Measurements from ENCODE around the gene CPSF3. TPM values are rescaled to one million over a fixed set of nuclear protein-coding genes. Genes with fewer than 3 reads are reported as not detected.

CPSF3 gene
- total RNA-seq, 6 donors from 2014 or later, result 11.3 to 41.0 (median 22.5) TPM

DNA sequence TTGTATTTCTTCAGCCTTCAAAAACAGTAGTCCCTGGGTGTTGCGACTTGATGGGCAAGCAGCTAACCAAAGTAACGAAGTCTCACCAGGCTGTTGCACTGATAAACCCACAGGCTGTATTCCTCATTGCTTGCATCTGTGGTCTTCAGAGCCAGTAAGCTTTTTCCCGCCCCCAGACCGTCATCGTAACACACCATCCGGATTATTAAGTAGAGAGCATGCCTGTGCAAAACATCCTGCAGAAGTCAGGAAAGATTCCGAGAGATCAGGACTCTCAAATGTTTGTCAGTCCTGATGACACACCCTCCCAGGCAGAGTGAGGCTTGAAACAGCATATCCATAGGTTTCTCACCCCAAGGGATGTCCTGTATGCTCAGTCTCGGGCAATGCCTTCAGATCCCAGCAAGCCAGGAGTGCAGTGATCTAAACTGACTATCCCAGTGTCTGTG, 16.1 kb upstream of the CPSF3 start:
- no peak for ATAC-seq (ENCODE audit: low FRiP score in 2 of 2)
- no peak for DNase-seq
- H3K27me3 ChIP-seq, result no peaks in the 10 kb centered on the region
- no peak overlapping the region for H3K27ac ChIP-seq
- WGBS, 2 donors, result 83 to 92% methylated on average over 8 of the region's 8 CpGs
- TF ChIP-seq EP300 (IDR thresholded peaks at IDR 0.05), result no peak
- TF ChIP-seq, protein P1, sequence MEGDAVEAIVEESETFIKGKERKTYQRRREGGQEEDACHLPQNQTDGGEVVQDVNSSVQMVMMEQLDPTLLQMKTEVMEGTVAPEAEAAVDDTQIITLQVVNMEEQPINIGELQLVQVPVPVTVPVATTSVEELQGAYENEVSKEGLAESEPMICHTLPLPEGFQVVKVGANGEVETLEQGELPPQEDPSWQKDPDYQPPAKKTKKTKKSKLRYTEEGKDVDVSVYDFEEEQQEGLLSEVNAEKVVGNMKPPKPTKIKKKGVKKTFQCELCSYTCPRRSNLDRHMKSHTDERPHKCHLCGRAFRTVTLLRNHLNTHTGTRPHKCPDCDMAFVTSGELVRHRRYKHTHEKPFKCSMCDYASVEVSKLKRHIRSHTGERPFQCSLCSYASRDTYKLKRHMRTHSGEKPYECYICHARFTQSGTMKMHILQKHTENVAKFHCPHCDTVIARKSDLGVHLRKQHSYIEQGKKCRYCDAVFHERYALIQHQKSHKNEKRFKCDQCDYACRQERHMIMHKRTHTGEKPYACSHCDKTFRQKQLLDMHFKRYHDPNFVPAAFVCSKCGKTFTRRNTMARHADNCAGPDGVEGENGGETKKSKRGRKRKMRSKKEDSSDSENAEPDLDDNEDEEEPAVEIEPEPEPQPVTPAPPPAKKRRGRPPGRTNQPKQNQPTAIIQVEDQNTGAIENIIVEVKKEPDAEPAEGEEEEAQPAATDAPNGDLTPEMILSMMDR (IDR thresholded peaks at IDR 0.05), result no peak
- TF ChIP-seq POLR2AphosphoS5 (IDR thresholded peaks at IDR 0.05), result no peak
- TF ChIP-seq POLR2A (IDR thresholded peaks at IDR 0.05), result no peak
- H3K36me3 ChIP-seq, result peaks cover 10 to 60% (median 24%) of the 10 kb centered on the region in 4 donors
- H3K4me3 ChIP-seq, result no peak overlapping the region
- no peaks in the 10 kb centered on the region for H3K9me3 ChIP-seq
- H3K4me1 ChIP-seq, result peaks cover 0 to 6% (median 1%) of the 10 kb centered on the region in 4 donors

DNA sequence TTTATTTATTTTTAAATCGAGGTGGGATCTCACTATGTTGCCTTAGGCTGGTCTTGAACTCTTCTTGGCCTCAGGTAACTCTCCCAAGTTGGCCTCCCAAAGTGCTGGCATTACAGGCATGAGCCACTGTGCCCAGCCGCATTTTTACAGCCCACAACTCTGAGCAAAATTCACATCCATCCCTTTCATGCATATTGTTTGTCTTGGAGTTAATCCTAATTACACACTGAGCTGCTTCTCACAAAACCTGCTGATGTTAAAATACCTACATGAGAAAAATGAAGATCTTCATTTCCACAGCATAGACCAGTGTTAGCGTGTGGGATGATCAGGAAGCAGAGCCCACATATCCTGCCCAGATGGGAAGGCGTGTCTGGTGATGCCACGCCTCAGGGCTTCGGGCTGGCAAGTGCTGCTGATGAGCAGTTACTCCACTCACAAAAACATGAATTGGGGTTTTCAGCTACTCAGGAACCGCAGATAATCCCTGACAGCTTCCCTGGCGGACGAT, 14.8 kb upstream of the CPSF3 start:
- WGBS, 2 donors, result 82 to 83% methylated on average over 9 of the region's 9 CpGs
- TF ChIP-seq, protein P1 (IDR thresholded peaks at IDR 0.05), result no peak
- no peak for TF ChIP-seq POLR2A (IDR thresholded peaks at IDR 0.05)
- no peak for TF ChIP-seq POLR2AphosphoS5 (IDR thresholded peaks at IDR 0.05)
- TF ChIP-seq EP300 (IDR thresholded peaks at IDR 0.05), result no peak
- ATAC-seq (ENCODE audit: low FRiP score in 2 of 2), result no peak
- Histone ChIP-seq H3K27me3 (no peaks in the 10 kb centered on the region), H3K36me3 (peaks cover 9 to 52% (median 21%) of the 10 kb centered on the region in 4 donors), H3K4me1 (peaks cover 0 to 6% (median 1%) of the 10 kb centered on the region in 4 donors), H3K4me3 (no peak overlapping the region), H3K27ac (no peak overlapping the region), H3K9me3 (no peaks in the 10 kb centered on the region)
- no peak for DNase-seq

DNA sequence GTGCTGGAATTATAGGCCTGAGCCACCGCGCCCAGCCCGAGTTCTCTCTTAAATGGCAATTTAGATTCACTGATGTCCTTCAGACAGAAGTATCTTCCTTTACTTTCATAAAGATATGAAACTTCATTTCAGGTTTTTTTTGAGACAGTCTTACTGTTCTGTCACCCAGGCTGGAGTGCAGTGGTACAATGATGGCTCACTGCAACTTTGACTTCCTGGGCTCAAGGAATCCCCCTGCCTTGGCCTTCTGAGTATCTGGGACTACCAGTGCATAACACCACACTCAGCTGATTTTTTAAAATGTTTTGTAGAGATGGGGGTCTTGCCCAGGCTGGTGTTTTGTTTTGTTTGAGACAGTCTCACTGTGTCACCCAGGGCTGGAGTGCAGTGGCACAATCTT, 13.3 kb upstream of the CPSF3 start:
- DNase-seq, result no peak
- Histone ChIP-seq H3K36me3 (peaks cover 9 to 60% (median 22%) of the 10 kb centered on the region in 4 donors), H3K9me3 (no peaks in the 10 kb centered on the region), H3K4me3 (no peak overlapping the region), H3K27me3 (no peaks in the 10 kb centered on the region), H3K4me1 (no peaks in the 10 kb centered on the region), H3K27ac (no peak overlapping the region)
- no peak for TF ChIP-seq POLR2AphosphoS5 (IDR thresholded peaks at IDR 0.05)
- no peak for TF ChIP-seq POLR2A (IDR thresholded peaks at IDR 0.05)
- TF ChIP-seq EP300 (IDR thresholded peaks at IDR 0.05), result no peak
- TF ChIP-seq, protein P1 (IDR thresholded peaks at IDR 0.05), result no peak
- 95 to 98% methylated on average over 3 of the region's 3 CpGs for WGBS, 2 donors
- no peak for ATAC-seq (ENCODE audit: low FRiP score in 2 of 2)

DNA sequence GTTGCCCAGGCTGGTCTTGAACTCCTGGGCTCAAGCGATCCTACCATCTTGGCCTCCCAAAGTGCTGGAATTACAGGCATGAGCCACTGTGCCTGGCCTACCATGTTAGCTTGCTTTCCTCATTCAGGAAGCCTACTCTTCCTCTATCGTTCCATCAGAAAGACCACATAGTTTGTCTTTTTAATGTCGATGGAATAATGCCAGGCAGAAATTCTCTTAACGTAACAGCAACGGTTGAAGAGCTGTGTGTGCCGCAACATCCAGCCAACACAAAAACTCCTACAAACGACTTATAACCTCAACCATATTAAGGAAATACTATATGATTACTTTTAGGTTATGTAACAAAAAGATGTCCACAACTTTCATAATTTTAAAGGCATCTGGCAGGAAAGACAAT, 10.7 kb upstream of the CPSF3 start:
- WGBS, 2 donors, result 67 to 76% methylated on average over 7 of the region's 7 CpGs
- TF ChIP-seq, protein P1 (IDR thresholded peaks at IDR 0.05), result no peak
- no peak for TF ChIP-seq POLR2AphosphoS5 (IDR thresholded peaks at IDR 0.05)
- no peak for TF ChIP-seq POLR2A (IDR thresholded peaks at IDR 0.05)
- TF ChIP-seq EP300 (IDR thresholded peaks at IDR 0.05), result no peak
- H3K4me3 ChIP-seq, result no peak overlapping the region
- H3K4me1 ChIP-seq, result no peaks in the 10 kb centered on the region
- H3K36me3 ChIP-seq, result peaks cover 9 to 58% (median 17%) of the 10 kb centered on the region in 4 donors
- H3K27ac ChIP-seq, result no peak overlapping the region
- no peaks in the 10 kb centered on the region for H3K9me3 ChIP-seq
- no peaks in the 10 kb centered on the region for H3K27me3 ChIP-seq
- DNase-seq, result no peak
- ATAC-seq (ENCODE audit: low FRiP score in 2 of 2), result no peak
